Endothelial cell of umbilical vein (primary cell): ENCODE results near the gene BCL11B. TPM values are rescaled to one million over a fixed set of nuclear protein-coding genes. Genes with fewer than 3 reads are reported as not detected.

Source experiments
- BruUV-seq: library from RNA; stranded (reverse); fragments of 400-500 nt; replicated peaks from 2 replicates; lab custom pipeline; 2021; lab: Mats Ljungman, UMichigan
- CTCF ChIA-PET: fragments of 300-600, 350-600 bp; sonication (Branson Sonifier 250); formaldehyde crosslinking; loops from one replicate; lab custom pipeline; 2021; ENCODE audit warnings: antibody characterized with exemption, inconsistent platforms; lab: Charles Lee
- POLR2A ChIA-PET: fragments of 300-600, 350-600 bp; sonication (Branson Sonifier 250); formaldehyde crosslinking; loops from one replicate; lab custom pipeline; 2021; ENCODE audit warnings: antibody characterized with exemption, inconsistent platforms; lab: Charles Lee
- DNase-seq: peaks from one replicate; pipeline ENCODE4 v3.0.0-alpha.2; 2011; ENCODE audit warnings: low read depth, low spot score
- FAIRE-seq: peaks from 2 replicates; lab custom pipeline; 2011; peaks lifted over from hg19 to GRCh38; lab: Jason Lieb, UNC
- H2AFZ ChIP-seq: 2 replicates; pipeline ENCODE4 v1.6.0; 2012; ENCODE audit warnings: low read depth, low read length, control low read depth, inconsistent platforms
- H3K27ac ChIP-seq: 2 replicates; pipeline ENCODE4 v1.5.1; 2011; ENCODE audit warnings: low read depth, mild to moderate bottlenecking, control low read depth, low read length, moderate library complexity; ENCODE audit not compliant: insufficient read depth
- H3K27me3 ChIP-seq, 2 experiments: 2 replicates each; pipeline versions ENCODE4 v1.6.0 to v1.6.1; 2011; ENCODE audit warnings: low read length in 2 of 2, mixed read lengths in 1 of 2; ENCODE audit not compliant: control insufficient read depth in 2 of 2, insufficient read depth in 2 of 2
- H3K36me3 ChIP-seq, 2 experiments: 2 replicates in 1 of 2; 3 replicates in 1 of 2; pipeline ENCODE4 v1.5.1; 2011; ENCODE audit warnings: low read length in 2 of 2, mild to moderate bottlenecking in 1 of 2, moderate library complexity in 1 of 2; ENCODE audit not compliant: control insufficient read depth in 2 of 2, insufficient read depth in 2 of 2; ENCODE audit errors: extremely low read depth in 1 of 2
- H3K4me1 ChIP-seq: 3 replicates; pipeline ENCODE4 v1.5.1; 2011; ENCODE audit warnings: mild to moderate bottlenecking, low read length; ENCODE audit not compliant: control insufficient read depth, insufficient read depth; ENCODE audit errors: extremely low read depth
- H3K4me2 ChIP-seq: 2 replicates; pipeline ENCODE4 v1.6.1; 2011; ENCODE audit warnings: low read length, control low read depth, mixed read lengths; ENCODE audit not compliant: insufficient read depth
- H3K4me3 ChIP-seq, 3 experiments: fragments of 200-600 bp in 1 of 3; sonication (generic), shearing (Covaris generic) in 1 of 3; replicated peaks in 1 of 3; 2 replicates each; pipeline ENCODE4 v1.5.1; 2011 to 2016; ENCODE audit warnings: control low read depth in 3 of 3, low read length in 3 of 3, mild to moderate bottlenecking in 2 of 3, inconsistent platforms in 1 of 3, low read depth in 1 of 3, moderate library complexity in 1 of 3; ENCODE audit not compliant: insufficient read depth in 1 of 3
- H3K79me2 ChIP-seq: 2 replicates; pipeline ENCODE4 v1.6.0; 2012; ENCODE audit warnings: low read length, inconsistent platforms; ENCODE audit not compliant: control insufficient read depth, insufficient read depth
- H3K9ac ChIP-seq: replicated peaks from 2 replicates; pipeline ENCODE3; 2011; ENCODE audit warnings: low read length, control low read depth; ENCODE audit not compliant: insufficient read depth; ENCODE audit errors: extremely low read depth
- H3K9me1 ChIP-seq: replicated peaks from 3 replicates; pipeline ENCODE4 v1.6.0; 2011; ENCODE audit warnings: mild to moderate bottlenecking, low read length; ENCODE audit not compliant: control insufficient read depth, insufficient read depth; ENCODE audit errors: extremely low read depth
- H3K9me3 ChIP-seq: replicated peaks from 2 replicates; pipeline ENCODE4 v1.5.1; 2012; ENCODE audit warnings: low read length, inconsistent platforms; ENCODE audit not compliant: control insufficient read depth, insufficient read depth
- H4K20me1 ChIP-seq: replicated peaks from 2 replicates; pipeline ENCODE3; 2011; ENCODE audit warnings: mild to moderate bottlenecking, low read length; ENCODE audit not compliant: control insufficient read depth, insufficient read depth; ENCODE audit errors: extremely low read depth
- EZH2 ChIP-seq: IDR thresholded peaks from 2 replicates; pipeline ENCODE4 v1.6.1; 2012; ENCODE audit warnings: borderline replicate concordance, low read depth, mild to moderate bottlenecking, moderate library complexity, low read length, inconsistent platforms; ENCODE audit not compliant: severe bottlenecking
- FOS ChIP-seq: IDR thresholded peaks from 2 replicates; pipeline ENCODE4 v1.6.1; 2011; ENCODE audit warnings: mild to moderate bottlenecking, low read length, moderate library complexity, borderline replicate concordance; ENCODE audit not compliant: insufficient read depth
- GATA2 ChIP-seq: IDR thresholded peaks from 2 replicates; pipeline ENCODE4 v1.7.0; 2011; ENCODE audit warnings: low read depth, mild to moderate bottlenecking, moderate library complexity, mixed read lengths, low read length; ENCODE audit not compliant: insufficient read length, insufficient read depth
- JUN ChIP-seq: IDR thresholded peaks from 2 replicates; pipeline ENCODE4 v1.6.1; 2011; ENCODE audit warnings: borderline replicate concordance, low read depth; ENCODE audit not compliant: insufficient read length, insufficient read depth
- MYC ChIP-seq: IDR thresholded peaks from one replicate; pipeline ENCODE4 v1.6.1; 2011; ENCODE audit warnings: mild to moderate bottlenecking, low read depth, low read length
- POLR2A ChIP-seq: IDR thresholded peaks from 2 replicates; pipeline ENCODE4 v1.6.1; 2012; ENCODE audit warnings: low read depth, mild to moderate bottlenecking, control low read depth, low read length
- POLR2AphosphoS5 ChIP-seq: IDR thresholded peaks from 2 replicates; pipeline ENCODE4 v1.6.1; 2012; ENCODE audit warnings: low read depth, mild to moderate bottlenecking, control low read depth, low read length, moderate library complexity; ENCODE audit not compliant: insufficient read depth
- dilution Hi-C: fragments of 300-500 bp; cut with MboI; formaldehyde crosslinking; loops from one replicate; pipeline ENCODE4 v1.15.0; 2019; ENCODE audit warnings: low sequenced_read_pairs; ENCODE audit not compliant: extremely low pct_ligation_motif_present
- intact Hi-C: fragments of 100-400 bp; cut with micrococcal nuclease; formaldehyde crosslinking; loops from one replicate; pipeline ENCODE4 v1.10.0; 2022
- polyA plus RNA-seq, 4 experiments: library from polyadenylated mRNA; depleted of rRNA in 3 of 4; stranded (reverse) in 3 of 4; unstranded in 1 of 4; fragments of >200 nt; gene quantifications; 2 replicates each; pipeline versions ENCODE4 v1.2.1 to v1.2.3, GENCODE V29; 2011 to 2012; ENCODE audit warnings: missing spikeins in 1 of 4
- total RNA-seq: library from RNA; stranded (reverse); gene quantifications from 2 replicates; pipeline ENCODE4 v1.2.3, GENCODE V29; 2021
- TF ChIP-seq, protein P1 (sequence below): IDR thresholded peaks from 2 replicates; pipeline ENCODE4 v1.6.1; 2011; ENCODE audit not compliant: insufficient read depth, insufficient read length

The BCL11B gene
- total and polyA plus RNA-seq, 2 donors (not counting 3 experiments of a cell fraction or from before 2014, with no cell fraction given): 0.03 to 0.07 TPM

DNA sequence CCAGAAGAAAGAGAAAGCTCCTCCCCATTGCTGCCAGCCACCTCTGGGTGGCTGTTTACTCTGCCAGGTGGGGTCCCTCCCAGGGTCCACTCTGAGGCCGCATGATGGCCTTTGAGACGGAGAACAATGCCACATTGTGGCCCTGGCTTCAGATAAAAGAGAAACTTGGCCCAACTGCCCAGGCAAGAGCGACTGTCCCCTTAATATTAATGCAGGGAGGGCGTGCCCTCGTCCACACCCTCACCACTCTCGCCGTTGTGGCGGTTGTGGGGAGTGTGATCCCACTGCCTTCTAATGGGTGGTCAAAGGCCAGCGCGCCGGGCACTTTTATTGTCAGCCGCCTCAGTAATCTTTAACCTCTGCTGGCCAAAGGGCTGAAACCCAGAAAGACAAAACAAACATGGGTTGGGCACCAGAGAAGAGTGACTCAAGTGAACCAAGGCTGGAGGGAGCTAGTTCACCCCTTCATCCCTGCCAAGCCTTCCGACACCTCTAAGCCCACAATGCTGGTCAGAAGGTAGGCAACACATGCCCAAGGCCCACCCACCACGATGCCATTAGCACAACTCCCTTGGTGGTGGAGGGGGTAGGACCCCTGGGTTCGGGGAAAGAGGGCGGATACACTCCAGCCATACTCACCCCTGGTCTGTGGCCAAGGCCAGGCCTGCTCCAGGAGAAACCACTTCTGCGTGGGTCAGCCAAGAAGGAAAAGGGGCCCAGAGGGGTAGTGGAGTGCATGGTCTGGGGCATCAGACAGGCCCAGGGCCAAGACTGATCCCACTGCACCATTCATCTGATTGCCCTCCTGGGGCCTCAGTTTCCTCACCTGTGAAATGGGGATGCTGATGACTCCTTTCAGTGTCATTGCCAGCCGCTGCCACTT lies 44.5 kb upstream of the BCL11B start:
- ChIA-PET POLR2A (no interaction called here), CTCF (no interaction called here)
- Histone ChIP-seq H3K9ac (no peak overlapping the region), H3K9me3 (no peaks in the 10 kb centered on the region), H3K4me1 (no peaks in the 10 kb centered on the region), H3K4me3 (no peak overlapping the region), H3K79me2 (no peaks in the 10 kb centered on the region), H3K9me1 (no peaks in the 10 kb centered on the region), H3K27ac (no peak overlapping the region), H3K4me2 (no peak overlapping the region), H2AFZ (no peak overlapping the region), H4K20me1 (no peaks in the 10 kb centered on the region), H3K36me3 (no peaks in the 10 kb centered on the region), H3K27me3 (no peaks in the 10 kb centered on the region)
- intact Hi-C loops: no loop called here
- dilution Hi-C loops: no loop called here
- no TSS peak for BruUV-seq
- TF ChIP-seq, protein P1, sequence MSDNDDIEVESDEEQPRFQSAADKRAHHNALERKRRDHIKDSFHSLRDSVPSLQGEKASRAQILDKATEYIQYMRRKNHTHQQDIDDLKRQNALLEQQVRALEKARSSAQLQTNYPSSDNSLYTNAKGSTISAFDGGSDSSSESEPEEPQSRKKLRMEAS: no peak
- TF ChIP-seq POLR2A (no peak), POLR2AphosphoS5 (no peak), GATA2 (no peak), EZH2 (no peak)
- no peak for FAIRE-seq
- no peak for DNase-seq

DNA sequence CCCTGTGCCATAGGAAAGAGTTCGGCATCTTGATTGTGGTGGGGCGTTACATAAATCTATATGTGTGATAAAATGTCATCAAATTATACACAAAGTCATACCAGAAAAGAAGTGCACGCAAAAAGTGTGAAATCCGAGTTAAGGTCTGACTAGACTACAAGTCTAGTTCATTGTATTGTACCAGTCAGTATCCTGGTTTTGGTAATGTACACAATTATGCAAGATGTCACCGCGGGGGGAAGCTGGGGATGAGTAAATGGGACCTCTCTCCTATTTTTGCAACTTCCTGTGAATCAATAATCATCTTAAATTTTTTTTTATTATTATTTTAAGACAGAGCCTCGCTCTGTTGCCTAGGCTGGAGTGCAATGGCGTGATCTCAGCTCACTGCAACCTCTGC lies 43.2 kb upstream of the BCL11B start:
- Histone ChIP-seq H2AFZ (no peak overlapping the region), H3K9me3 (no peaks in the 10 kb centered on the region), H3K9ac (no peak overlapping the region), H3K4me2 (no peak overlapping the region), H3K4me1 (no peaks in the 10 kb centered on the region), H3K27ac (no peak overlapping the region), H3K36me3 (no peaks in the 10 kb centered on the region), H4K20me1 (no peaks in the 10 kb centered on the region), H3K27me3 (no peaks in the 10 kb centered on the region), H3K79me2 (no peaks in the 10 kb centered on the region), H3K9me1 (no peaks in the 10 kb centered on the region), H3K4me3 (no peak overlapping the region)
- intact Hi-C loops (no loop called here), dilution Hi-C loops (no loop called here)
- no TSS peak for BruUV-seq
- DNase-seq: no peak
- no peak for FAIRE-seq
- TF ChIP-seq EZH2: no peak
- no peak for TF ChIP-seq FOS
- TF ChIP-seq POLR2AphosphoS5: no peak
- TF ChIP-seq JUN: no peak
- TF ChIP-seq POLR2A: no peak
- TF ChIP-seq MYC: no peak
- POLR2A ChIA-PET: no interaction called here
- CTCF ChIA-PET: no interaction called here
